OCI-LY7 (cell line): Measurements from ENCODE around the gene PCCA. TPM values are rescaled to one million over a fixed set of nuclear protein-coding genes. Genes with fewer than 3 reads are reported as not detected.

ENCODE experiments used
- BruUV-seq: library from RNA; stranded (reverse); fragments of 400-500 nt; replicated peaks from 2 replicates; lab custom pipeline; 2021; lab: Mats Ljungman, UMichigan
- CTCF ChIA-PET: fragments of 300-600 bp; sonication (Branson Sonifier 250); formaldehyde crosslinking; loops from one replicate; lab custom pipeline; 2022; ENCODE audit warnings: antibody characterized with exemption; ENCODE audit not compliant: unreplicated experiment; lab: Charles Lee
- POLR2A ChIA-PET: fragments of 300-600 bp; sonication (Branson Sonifier 250); formaldehyde crosslinking; loops from one replicate; lab custom pipeline; 2022; ENCODE audit warnings: antibody characterized with exemption; lab: Charles Lee
- DNase-seq: peaks from one replicate; pipeline ENCODE4 v3.0.0-alpha.2; 2015; ENCODE audit warnings: low spot score
- H2AFZ ChIP-seq: fragments of 200-600 bp; sonication (generic), shearing (Covaris generic); 2 replicates; pipeline ENCODE4 v1.6.1; 2014; ENCODE audit warnings: mild to moderate bottlenecking, antibody characterized with exemption, low read length, moderate library complexity
- H3K27ac ChIP-seq: fragments of 200-600 bp; sonication (generic); 2 replicates; pipeline ENCODE4 v1.5.1; 2014; ENCODE audit warnings: mixed run types, low read depth, mild to moderate bottlenecking, moderate library complexity, low read length, inconsistent platforms; ENCODE audit not compliant: poor library complexity, severe bottlenecking
- H3K36me3 ChIP-seq: fragments of 200-600 bp; sonication (generic); 2 replicates; pipeline ENCODE4 v1.6.1; 2014; ENCODE audit warnings: mild to moderate bottlenecking, antibody characterized with exemption, low read length, moderate library complexity, mixed read lengths; ENCODE audit not compliant: insufficient read depth
- H3K4me1 ChIP-seq: fragments of 200-600 bp; sonication (generic); 2 replicates; pipeline ENCODE4 v1.5.1; 2014; ENCODE audit warnings: mild to moderate bottlenecking, low read length; ENCODE audit not compliant: insufficient read depth, poor library complexity, severe bottlenecking
- H3K4me2 ChIP-seq: fragments of 200-600 bp; sonication (generic); 2 replicates; pipeline ENCODE4 v1.6.1; 2014; ENCODE audit warnings: mild to moderate bottlenecking, low read length
- H3K4me3 ChIP-seq: fragments of 200-600 bp; sonication (generic); 2 replicates; pipeline ENCODE4 v1.5.1; 2014; ENCODE audit warnings: mild to moderate bottlenecking, low read depth, low read length; ENCODE audit not compliant: poor library complexity, severe bottlenecking
- H3K79me2 ChIP-seq: fragments of 200-600 bp; sonication (generic); 2 replicates; pipeline ENCODE4 v1.6.1; 2016; ENCODE audit warnings: low read depth, mild to moderate bottlenecking, low read length, moderate library complexity, mixed read lengths; ENCODE audit not compliant: insufficient read depth
- H3K9me2 ChIP-seq: fragments of 200-600 bp; sonication (generic); 2 replicates; pipeline ENCODE4 v1.6.1; 2016; ENCODE audit warnings: mild to moderate bottlenecking, low read length, mixed read lengths; ENCODE audit not compliant: insufficient read depth
- H3K9me3 ChIP-seq: fragments of 200-600 bp; sonication (generic); 2 replicates; pipeline ENCODE4 v1.6.1; 2014; ENCODE audit warnings: mild to moderate bottlenecking, mixed run types, low read length, mixed read lengths
- H4K20me1 ChIP-seq: fragments of 200-600 bp; sonication (generic); 2 replicates; pipeline ENCODE4 v1.6.1; 2014; ENCODE audit warnings: mild to moderate bottlenecking, antibody characterized with exemption, low read length, moderate library complexity, mixed read lengths; ENCODE audit not compliant: insufficient read depth
- CTCF ChIP-seq: fragments of 200-600 bp; sonication (generic); conservative IDR thresholded peaks from 2 replicates; pipeline ENCODE4 v1.5.1; 2014; ENCODE audit warnings: mild to moderate bottlenecking, antibody characterized with exemption, low read length, moderate library complexity, mixed read lengths
- EZH2phosphoT487 ChIP-seq: fragments of 200-600 bp; sonication (generic); IDR thresholded peaks from 2 replicates; pipeline ENCODE4 v1.6.1; 2018; ENCODE audit warnings: low read depth, borderline replicate concordance, mild to moderate bottlenecking, mixed run types, antibody characterized with exemption, low read length, moderate library complexity, mixed read lengths
- intact Hi-C: fragments of 100-400 bp; cut with micrococcal nuclease; formaldehyde crosslinking; loops from one replicate; pipeline ENCODE4 v1.10.0; 2022; ENCODE audit not compliant: unreplicated experiment
- total RNA-seq, 2 experiments: library from RNA; depleted of rRNA in 1 of 2; stranded (reverse); fragments of >200 nt in 1 of 2; shearing (Covaris generic) in 1 of 2; gene quantifications; 2 replicates each; pipeline ENCODE4 v1.2.3, GENCODE V29; 2014 to 2022

PCCA gene
- total RNA-seq, 2 experiments from 2014 or later, result 2.7 to 7.2 TPM

- intact Hi-C loops, result no loop called here
- POLR2A ChIA-PET, result no interaction called here
- H2AFZ ChIP-seq, result no peak overlapping the region
- no peaks in the 10 kb centered on the region for H3K36me3 ChIP-seq
- CTCF ChIA-PET, result no interaction called here
- H3K4me1 ChIP-seq, result no peaks in the 10 kb centered on the region
- H3K9me2 ChIP-seq, result no peaks in the 10 kb centered on the region
- H3K4me2 ChIP-seq, result no peak overlapping the region
- no peak overlapping the region for H3K27ac ChIP-seq
- no peak for DNase-seq
- TF ChIP-seq CTCF, result no peak
- no peak for TF ChIP-seq EZH2phosphoT487
- H3K79me2 ChIP-seq, result no peaks in the 10 kb centered on the region
- no peaks in the 10 kb centered on the region for H3K9me3 ChIP-seq
- H3K4me3 ChIP-seq, result no peak overlapping the region
- no TSS peak for BruUV-seq
- H4K20me1 ChIP-seq, result no peaks in the 10 kb centered on the region
Measured at GRCh38 chr13:100208626-100209025, 119.7 kb downstream of the PCCA start.

GRCh38 chr13:100209857-100210825, 121.2 kb downstream of the PCCA start:
- H2AFZ ChIP-seq, result no peak overlapping the region
- TF ChIP-seq CTCF, result no peak
- TF ChIP-seq EZH2phosphoT487, result no peak
- intact Hi-C loops, result no loop called here
- no peaks in the 10 kb centered on the region for H4K20me1 ChIP-seq
- no peaks in the 10 kb centered on the region for H3K79me2 ChIP-seq
- H3K9me2 ChIP-seq, result no peaks in the 10 kb centered on the region
- H3K4me2 ChIP-seq, result no peak overlapping the region
- BruUV-seq, result no TSS peak
- H3K4me1 ChIP-seq, result no peaks in the 10 kb centered on the region
- CTCF ChIA-PET, result no interaction called here
- POLR2A ChIA-PET, result no interaction called here
- H3K36me3 ChIP-seq, result no peaks in the 10 kb centered on the region
- no peaks in the 10 kb centered on the region for H3K9me3 ChIP-seq
- no peak overlapping the region for H3K27ac ChIP-seq
- H3K4me3 ChIP-seq, result no peak overlapping the region
- no peak for DNase-seq
